HCT116 (cell line): ENCODE results near the gene SORCS2. TPM values are rescaled to one million over a fixed set of nuclear protein-coding genes. Genes with fewer than 3 reads are reported as not detected.
A peak's percentile ranks its signal among the peaks of the same experiment; 100 is the strongest.

Experiments
- ATAC-seq: fragments of 200-7000 bp; cut with Tn5 transposase; 2 replicates; pipeline ENCODE4 v1.9.1; 2020; ENCODE audit warnings: mild to moderate bottlenecking, moderate library complexity
- BruUV-seq: library from RNA; stranded (reverse); fragments of 400-500 nt; replicated peaks from 2 replicates; lab custom pipeline; 2021; lab: Mats Ljungman, UMichigan
- CTCF ChIA-PET: fragments of 300-600 bp; sonication (Branson Sonifier 250); formaldehyde crosslinking; loops from one replicate; lab custom pipeline; 2021; ENCODE audit warnings: antibody characterized with exemption; lab: Charles Lee
- POLR2A ChIA-PET: fragments of 300-600, 350-600 bp; sonication (Branson Sonifier 250); formaldehyde crosslinking; loops from one replicate; lab custom pipeline; 2021; ENCODE audit warnings: antibody characterized with exemption; lab: Charles Lee
- RAD21 ChIA-PET, 2 experiments: fragments of 300-600 bp; sonication (Branson Sonifier 250); formaldehyde crosslinking; loops; one replicate each; lab custom pipeline; 2023; ENCODE audit warnings: low total read pairs in 2 of 2; ENCODE audit not compliant: uncharacterized antibody in 2 of 2, unreplicated experiment in 2 of 2, low non-redundant PET in 1 of 2; lab: Charles Lee
- DNase-seq: peaks from one replicate; pipeline ENCODE4 v3.0.0-alpha.2; 2010; ENCODE audit warnings: low read depth, low spot score
- H2AFZ ChIP-seq: fragments of 200-600 bp; shearing (Covaris generic), sonication (generic); 2 replicates; pipeline ENCODE4 v1.6.1; 2017; ENCODE audit warnings: low read depth, mixed run types, mixed read lengths, antibody characterized with exemption, low read length; ENCODE audit not compliant: poor library complexity, severe bottlenecking
- H3K27ac ChIP-seq: 2 replicates; pipeline ENCODE4 v1.5.1; 2012; ENCODE audit warnings: low read depth, low read length
- H3K27me3 ChIP-seq: fragments of 200-600 bp; sonication (generic); 2 replicates; pipeline ENCODE4 v1.6.1; 2016; ENCODE audit warnings: mixed run types, low read length, mixed read lengths; ENCODE audit not compliant: insufficient read depth
- H3K36me3 ChIP-seq, 2 experiments: fragments of 200-500 bp in 1 of 2; fragments of 200-600 bp in 1 of 2; sonication (Bioruptor generic) in 1 of 2; sonication (generic) in 1 of 2; 2 replicates each; pipeline versions ENCODE4 v1.5.1 to v1.6.1; 2014 to 2016; ENCODE audit warnings: low read length in 2 of 2, inconsistent platforms in 1 of 2, mixed read lengths in 1 of 2, mixed run types in 1 of 2; ENCODE audit not compliant: insufficient read depth in 2 of 2, control insufficient read depth in 1 of 2
- H3K4me1 ChIP-seq, 2 experiments: fragments of 200-600 bp in 1 of 2; sonication (generic) in 1 of 2; 2 replicates each; pipeline versions ENCODE4 v1.5.1 to v1.6.1; 2012 to 2017; ENCODE audit warnings: low read length in 2 of 2, inconsistent platforms in 1 of 2, mild to moderate bottlenecking in 1 of 2, mixed read lengths in 1 of 2, mixed run types in 1 of 2, moderate library complexity in 1 of 2; ENCODE audit not compliant: insufficient read depth in 2 of 2, control insufficient read depth in 1 of 2
- H3K4me2 ChIP-seq: fragments of 200-600 bp; sonication (generic); 2 replicates; pipeline ENCODE4 v1.6.1; 2017; ENCODE audit warnings: mixed run types, low read length, mixed read lengths
- H3K4me3 ChIP-seq, 2 experiments: fragments of 200-600 bp in 1 of 2; sonication (generic) in 1 of 2; replicated peaks in 1 of 2; 2 replicates each; pipeline ENCODE4 v1.5.1; 2011 to 2016; ENCODE audit warnings: low read length in 2 of 2, control low read depth in 1 of 2, low read depth in 1 of 2, mild to moderate bottlenecking in 1 of 2, mixed read lengths in 1 of 2, mixed run types in 1 of 2
- H3K79me2 ChIP-seq: fragments of 200-600 bp; sonication (generic); 2 replicates; pipeline ENCODE4 v1.6.1; 2017; ENCODE audit warnings: mild to moderate bottlenecking, mixed run types, low read length, moderate library complexity, mixed read lengths; ENCODE audit not compliant: insufficient read depth
- H3K9ac ChIP-seq: fragments of 200-600 bp; sonication (generic); 2 replicates; pipeline ENCODE4 v1.6.1; 2016; ENCODE audit warnings: low read length, mixed read lengths
- H3K9me2 ChIP-seq: fragments of 200-600 bp; sonication (generic), shearing (Covaris generic); 2 replicates; pipeline ENCODE4 v1.6.1; 2017; ENCODE audit warnings: mixed run types, mild to moderate bottlenecking, moderate library complexity; ENCODE audit not compliant: insufficient read depth
- H3K9me3 ChIP-seq, 2 experiments: fragments of 200-500 bp in 1 of 2; fragments of 200-600 bp in 1 of 2; sonication (Bioruptor generic) in 1 of 2; sonication (generic) in 1 of 2; 2 replicates each; pipeline ENCODE4 v1.6.1; 2014 to 2017; ENCODE audit warnings: low read length in 2 of 2, mixed read lengths in 2 of 2, inconsistent platforms in 1 of 2, low read depth in 1 of 2, mild to moderate bottlenecking in 1 of 2, mixed run types in 1 of 2, moderate library complexity in 1 of 2; ENCODE audit not compliant: control insufficient read depth in 1 of 2, insufficient read depth in 1 of 2
- H4K20me1 ChIP-seq: fragments of 200-600 bp; sonication (generic), shearing (Covaris generic); 2 replicates; pipeline ENCODE4 v1.6.1; 2017; ENCODE audit warnings: mixed run types, mild to moderate bottlenecking, moderate library complexity; ENCODE audit not compliant: insufficient read depth
- CEBPB ChIP-seq: IDR thresholded peaks from 2 replicates; pipeline ENCODE4 v1.6.1; 2012; ENCODE audit warnings: low read depth
- EGR1 ChIP-seq: IDR thresholded peaks from 2 replicates; pipeline ENCODE4 v1.6.1; 2012; ENCODE audit warnings: low read depth
- ELF1 ChIP-seq: IDR thresholded peaks from 2 replicates; pipeline ENCODE4 v1.6.1; 2012; ENCODE audit warnings: low read depth, borderline replicate concordance
- EZH2 ChIP-seq: fragments of 200-600 bp; sonication (generic); IDR thresholded peaks from 2 replicates; pipeline ENCODE4 v1.6.1; 2017; ENCODE audit warnings: antibody characterized with exemption, mixed run types
- FOSL1 ChIP-seq: IDR thresholded peaks from 2 replicates; pipeline ENCODE4 v1.6.1; 2012; ENCODE audit warnings: low read depth
- JUND ChIP-seq: IDR thresholded peaks from 2 replicates; pipeline ENCODE4 v1.6.1; 2012
- MAX ChIP-seq: IDR thresholded peaks from 2 replicates; pipeline ENCODE4 v1.6.1; 2012
- POLR2A ChIP-seq: IDR thresholded peaks from 2 replicates; pipeline ENCODE4 v1.7.0; 2011; ENCODE audit warnings: borderline replicate concordance; ENCODE audit not compliant: insufficient read depth, insufficient read length; ENCODE audit errors: extremely low read depth
- POLR2AphosphoS5 ChIP-seq: IDR thresholded peaks from 2 replicates; pipeline ENCODE4 v1.6.1; 2011; ENCODE audit warnings: mild to moderate bottlenecking, low read depth, low read length, moderate library complexity
- RAD21 ChIP-seq: IDR thresholded peaks from 2 replicates; pipeline ENCODE4 v1.6.1; 2012; ENCODE audit warnings: low read depth, mild to moderate bottlenecking
- REST ChIP-seq: IDR thresholded peaks from 2 replicates; pipeline ENCODE4 v1.6.1; 2012; ENCODE audit warnings: low read depth
- SRF ChIP-seq: IDR thresholded peaks from 2 replicates; pipeline ENCODE4 v1.6.1; 2012; ENCODE audit warnings: low read depth
- TCF7L2 ChIP-seq: IDR thresholded peaks from 2 replicates; pipeline ENCODE4 v1.7.0; 2011; ENCODE audit warnings: borderline replicate concordance, inconsistent platforms; ENCODE audit not compliant: insufficient read depth, insufficient read length; ENCODE audit errors: extremely low read depth
- intact Hi-C: fragments of 100-400 bp; cut with micrococcal nuclease; formaldehyde crosslinking; loops from 2 replicates; pipeline ENCODE4 v1.10.0; 2022
- total RNA-seq: library from RNA; stranded (reverse); gene quantifications from one replicate; pipeline ENCODE4 v1.2.1, GENCODE V29; 2021; ENCODE audit not compliant: unreplicated experiment
- TF ChIP-seq, protein P1 (sequence below), 3 experiments: fragments of 200-600 bp in 1 of 3; sonication (generic) in 1 of 3; IDR thresholded peaks in 2 of 3; conservative IDR thresholded peaks in 1 of 3; 2 replicates each; pipeline ENCODE4 v1.5.1; 2012 to 2017; ENCODE audit warnings: low read depth in 2 of 3, low read length in 2 of 3, antibody characterized with exemption in 1 of 3, borderline replicate concordance in 1 of 3, control low read depth in 1 of 3, mild to moderate bottlenecking in 1 of 3, mixed read lengths in 1 of 3, mixed run types in 1 of 3, moderate library complexity in 1 of 3; ENCODE audit not compliant: insufficient read depth in 1 of 3
- TF ChIP-seq, protein P2 (sequence below): IDR thresholded peaks from 2 replicates; pipeline ENCODE4 v1.6.1; 2012

The SORCS2 gene
- total RNA-seq, 1 experiment from 2014 or later, result 0.37 TPM

DNA sequence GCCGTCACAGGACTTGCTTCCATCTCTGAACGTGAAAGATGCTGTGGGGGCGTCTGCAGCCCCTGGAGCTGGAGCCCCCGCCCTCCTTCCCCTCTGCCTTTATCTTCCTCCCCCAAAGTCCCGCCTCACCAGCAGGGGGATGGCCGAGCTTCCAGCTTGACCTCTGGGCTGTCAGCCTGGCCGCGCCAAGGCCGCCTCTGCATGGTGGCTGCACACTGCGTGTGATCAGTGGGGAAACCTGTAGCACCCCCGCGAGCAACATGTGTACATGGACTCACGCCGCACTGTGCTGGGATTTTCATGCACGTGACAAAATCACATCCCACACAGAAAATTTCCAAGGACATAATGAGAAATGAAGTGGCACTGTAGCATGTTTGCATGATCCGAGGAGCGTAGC lies 268.9 kb downstream of the SORCS2 start (continued):
- TF ChIP-seq REST (no peak), ELF1 (no peak), MAX (no peak), FOSL1 (no peak), JUND (no peak)

- intact Hi-C loops, result loop anchor here (2.0 kb wide), 1 partner anchor 270 kb away; the partner anchor contains the start of gene SORCS2
- peak; percentile 27 for DNase-seq
- Histone ChIP-seq H3K4me3 (no peak overlapping the region), H3K9me3 (no peaks in the 10 kb centered on the region), H4K20me1 (no peaks in the 10 kb centered on the region), H3K79me2 (no peaks in the 10 kb centered on the region), H3K4me2 (no peak overlapping the region), H3K36me3 (no peaks in the 10 kb centered on the region), H3K9ac (no peak overlapping the region), H3K9me2 (no peaks in the 10 kb centered on the region), H2AFZ (no peak overlapping the region), H3K27ac (no peak overlapping the region), H3K4me1 (peaks cover 0 to 6% of the 10 kb centered on the region in 2 experiments; a peak in 1 of 4 replicates), H3K27me3 (no peaks in the 10 kb centered on the region)
- ChIA-PET POLR2A (no interaction called here), CTCF (no interaction called here), RAD21 (interaction anchor here in 1 of 2 experiments (0.6 kb wide), 1 partner anchor 169 kb away, joined by 5 read pairs; no protein-coding TSS in a partner anchor)
- BruUV-seq, result no TSS peak
- TF ChIP-seq EGR1, result no peak
- no peak for TF ChIP-seq CEBPB
- TF ChIP-seq, protein P1, sequence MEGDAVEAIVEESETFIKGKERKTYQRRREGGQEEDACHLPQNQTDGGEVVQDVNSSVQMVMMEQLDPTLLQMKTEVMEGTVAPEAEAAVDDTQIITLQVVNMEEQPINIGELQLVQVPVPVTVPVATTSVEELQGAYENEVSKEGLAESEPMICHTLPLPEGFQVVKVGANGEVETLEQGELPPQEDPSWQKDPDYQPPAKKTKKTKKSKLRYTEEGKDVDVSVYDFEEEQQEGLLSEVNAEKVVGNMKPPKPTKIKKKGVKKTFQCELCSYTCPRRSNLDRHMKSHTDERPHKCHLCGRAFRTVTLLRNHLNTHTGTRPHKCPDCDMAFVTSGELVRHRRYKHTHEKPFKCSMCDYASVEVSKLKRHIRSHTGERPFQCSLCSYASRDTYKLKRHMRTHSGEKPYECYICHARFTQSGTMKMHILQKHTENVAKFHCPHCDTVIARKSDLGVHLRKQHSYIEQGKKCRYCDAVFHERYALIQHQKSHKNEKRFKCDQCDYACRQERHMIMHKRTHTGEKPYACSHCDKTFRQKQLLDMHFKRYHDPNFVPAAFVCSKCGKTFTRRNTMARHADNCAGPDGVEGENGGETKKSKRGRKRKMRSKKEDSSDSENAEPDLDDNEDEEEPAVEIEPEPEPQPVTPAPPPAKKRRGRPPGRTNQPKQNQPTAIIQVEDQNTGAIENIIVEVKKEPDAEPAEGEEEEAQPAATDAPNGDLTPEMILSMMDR (IDR thresholded peaks at IDR 0.05 in 2 of 3, conservative IDR thresholded peaks at IDR 0.05 in 1 of 3; ENCODE audit: borderline replicate concordance in 1 of 3, insufficient read depth in 1 of 3, low read depth in 2 of 3, low read length in 2 of 3), result peak; percentile 23 to 51 (median 27); a peak in 3 of 6 replicates
- no peak for TF ChIP-seq EZH2
- TF ChIP-seq SRF, result no peak
- TF ChIP-seq TCF7L2, result no peak
- no peak for TF ChIP-seq POLR2AphosphoS5
- TF ChIP-seq RAD21, result peak; percentile 74
- TF ChIP-seq, protein P2, sequence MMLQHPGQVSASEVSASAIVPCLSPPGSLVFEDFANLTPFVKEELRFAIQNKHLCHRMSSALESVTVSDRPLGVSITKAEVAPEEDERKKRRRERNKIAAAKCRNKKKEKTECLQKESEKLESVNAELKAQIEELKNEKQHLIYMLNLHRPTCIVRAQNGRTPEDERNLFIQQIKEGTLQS, result no peak
- TF ChIP-seq POLR2A, result no peak
- peak; percentile 91 for ATAC-seq
These were observed 270.2 kb downstream of the SORCS2 start for GRCh38 chr4:7462509-7462971.
